ENCODE results near the gene TMEM233.

Gene TMEM233

GRCh38 chr12:119593578-119594398 lies at the start of gene TMEM233:
Gene TMEM233 (plus strand): TSS chr12:119593774. CDS start chr12:119593849, 75 bp downstream.
- DNase-seq, result no peak

DNA sequence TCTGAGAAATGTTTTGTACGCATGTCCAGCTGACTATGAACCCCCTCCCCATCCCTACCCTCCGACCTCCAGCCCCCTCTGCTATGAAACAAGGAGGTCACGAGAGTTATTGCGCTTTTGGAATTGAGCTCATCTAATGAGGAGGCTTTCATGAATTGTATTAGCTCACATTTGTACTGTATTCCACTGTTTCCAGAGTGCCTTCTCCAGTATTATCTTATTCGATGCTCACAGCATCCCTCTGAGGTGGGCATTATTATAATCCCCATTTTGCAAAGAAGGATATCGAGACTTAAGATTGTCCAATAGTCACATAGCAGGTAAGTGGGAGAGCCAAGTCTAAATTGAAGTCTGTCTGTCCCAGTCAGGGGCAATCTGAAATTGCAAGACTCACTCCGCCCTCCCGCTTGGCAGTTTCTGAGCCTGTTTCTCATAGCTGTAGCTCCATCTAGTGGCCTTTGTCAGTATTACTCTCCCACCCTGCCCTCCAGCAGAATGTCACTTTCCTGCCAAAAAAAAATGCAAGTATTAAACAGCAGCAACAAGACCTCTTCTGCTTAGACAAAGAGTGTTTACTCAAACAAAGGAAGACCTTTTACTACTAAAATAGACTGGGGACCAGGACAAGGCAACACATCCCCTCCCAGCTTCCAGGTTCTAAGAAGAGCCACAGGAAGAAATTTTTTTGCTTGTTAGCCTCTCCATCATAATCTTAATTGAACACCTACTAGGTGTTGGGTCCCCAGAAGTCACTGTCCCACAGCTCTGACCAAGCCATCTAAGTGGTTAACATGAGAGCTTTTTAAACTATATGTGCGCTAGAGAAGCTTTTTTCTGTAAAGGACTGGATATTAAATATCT lies 48.6 kb upstream of the TMEM233 start:
- DNase-seq, result peak; percentile 9 to 57 (median 17)

DNA sequence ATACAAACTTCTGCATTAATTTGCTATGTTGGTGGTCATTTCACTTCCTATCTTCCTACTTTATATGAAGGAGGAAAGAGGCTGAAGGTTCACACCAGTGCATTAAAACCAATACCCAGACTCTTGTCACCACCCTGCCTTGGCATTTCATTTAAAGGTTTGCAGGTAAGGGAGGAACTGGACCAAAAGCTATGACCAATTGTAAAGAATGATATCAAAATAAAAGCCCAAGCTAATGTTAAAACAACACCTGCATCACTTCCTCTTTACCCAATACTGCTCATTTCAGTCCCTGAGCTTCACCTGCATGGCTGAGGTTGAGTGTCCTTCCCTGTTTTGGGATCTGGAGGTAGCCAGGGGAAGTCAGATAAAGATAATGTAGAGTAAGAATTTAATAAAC lies 47.2 kb upstream of the TMEM233 start:
- no peak for DNase-seq

GRCh38 chr12:119547001-119547400 lies 46.6 kb upstream of the TMEM233 start:
- no peak for DNase-seq

GRCh38 chr12:119556854-119557253 lies 36.7 kb upstream of the TMEM233 start:
- no peak for DNase-seq

DNA sequence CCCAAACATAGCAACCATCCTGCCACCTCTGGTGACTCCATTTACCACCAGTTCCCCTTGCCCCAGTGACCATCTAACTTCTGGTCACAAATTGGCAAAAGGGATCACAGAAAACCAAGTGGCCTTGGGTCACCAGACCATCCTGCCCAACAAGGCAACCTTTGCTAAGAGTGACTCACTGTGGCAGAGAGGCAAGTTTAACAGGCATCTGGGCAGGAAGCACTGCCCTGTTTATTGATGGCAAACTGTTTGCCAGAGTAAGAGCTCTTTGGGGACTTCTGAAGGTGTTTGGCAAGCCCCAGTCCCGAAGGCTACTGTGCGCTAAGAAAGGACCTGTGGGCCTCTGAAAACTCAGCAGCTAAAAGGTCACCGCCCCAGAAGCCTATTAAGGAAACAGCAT lies 28.2 kb upstream of the TMEM233 start:
- no peak for DNase-seq

GRCh38 chr12:119570771-119571170 lies 22.8 kb upstream of the TMEM233 start:
- DNase-seq, result no peak

DNA sequence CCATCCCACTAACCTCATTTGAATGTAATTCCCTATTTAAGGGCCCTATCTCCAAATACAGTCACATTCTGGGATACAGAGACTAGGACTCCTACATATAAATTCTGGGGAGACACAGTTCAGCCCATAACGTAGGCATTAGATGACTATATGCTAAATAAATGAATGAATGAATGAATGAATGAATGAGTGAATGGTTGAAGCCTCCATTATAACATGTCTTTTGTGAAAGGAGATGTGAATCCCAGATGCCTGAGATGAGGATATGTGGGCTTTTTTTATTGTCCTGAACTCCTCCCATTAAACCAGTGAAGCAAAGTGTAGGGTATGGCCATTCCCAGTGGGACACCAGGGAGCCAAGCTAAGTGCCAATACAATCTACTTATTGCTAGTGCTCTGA lies 20.5 kb upstream of the TMEM233 start:
- DNase-seq, result no peak

GRCh38 chr12:119574255-119574654 lies 19.3 kb upstream of the TMEM233 start:
- no peak for DNase-seq

DNA sequence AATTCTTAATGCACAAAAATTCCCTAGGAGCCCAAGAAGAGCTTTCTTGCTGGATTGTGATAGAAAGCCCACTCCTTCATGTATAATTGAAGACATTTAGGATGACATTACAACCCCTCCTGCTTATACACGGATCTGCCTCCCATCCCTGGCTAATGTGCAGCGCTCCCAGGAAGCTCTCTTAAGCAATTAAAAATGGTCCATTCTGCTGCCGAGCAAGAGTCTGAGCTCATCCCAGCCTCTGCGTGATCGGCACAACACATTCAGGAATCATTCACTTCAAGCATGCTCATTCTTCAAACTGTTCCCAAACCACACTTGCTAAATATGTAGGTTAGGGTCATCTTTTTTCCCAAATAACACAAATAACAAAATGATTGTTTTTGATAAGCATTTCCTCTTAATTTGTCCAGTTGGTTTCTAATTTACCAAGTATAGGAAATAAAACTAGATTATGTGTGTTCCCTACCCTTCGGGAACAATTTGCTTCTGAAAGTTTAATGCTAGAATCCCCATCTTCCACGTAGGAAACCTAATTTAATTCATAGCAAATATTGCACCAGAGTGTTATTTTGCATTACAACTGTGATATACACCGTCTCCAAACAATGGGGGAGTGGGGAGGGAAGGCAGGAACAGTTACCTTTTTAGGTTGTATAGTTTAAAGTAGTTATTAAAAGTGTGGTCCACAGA lies 17.3 kb upstream of the TMEM233 start:
- no peak for DNase-seq

DNA sequence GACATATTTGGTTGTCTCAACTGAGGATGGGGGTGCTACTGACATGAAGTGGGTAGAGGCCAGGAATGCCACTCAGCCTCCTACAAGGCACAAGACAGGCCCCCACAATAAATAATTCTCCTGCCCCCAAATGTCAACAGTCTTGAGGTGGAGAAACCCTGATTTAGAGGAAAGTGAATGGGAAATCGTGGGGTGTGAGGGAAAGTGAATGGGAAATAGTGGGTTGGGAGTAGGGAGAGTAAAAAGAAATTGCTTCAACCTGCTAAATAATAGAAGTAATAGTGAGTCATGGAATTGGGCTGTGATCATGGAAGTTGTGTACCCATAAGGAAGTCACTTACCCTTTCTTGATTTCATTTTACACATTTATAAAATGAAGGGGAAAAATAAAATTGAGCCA lies 16.7 kb upstream of the TMEM233 start:
- no peak for DNase-seq

DNA sequence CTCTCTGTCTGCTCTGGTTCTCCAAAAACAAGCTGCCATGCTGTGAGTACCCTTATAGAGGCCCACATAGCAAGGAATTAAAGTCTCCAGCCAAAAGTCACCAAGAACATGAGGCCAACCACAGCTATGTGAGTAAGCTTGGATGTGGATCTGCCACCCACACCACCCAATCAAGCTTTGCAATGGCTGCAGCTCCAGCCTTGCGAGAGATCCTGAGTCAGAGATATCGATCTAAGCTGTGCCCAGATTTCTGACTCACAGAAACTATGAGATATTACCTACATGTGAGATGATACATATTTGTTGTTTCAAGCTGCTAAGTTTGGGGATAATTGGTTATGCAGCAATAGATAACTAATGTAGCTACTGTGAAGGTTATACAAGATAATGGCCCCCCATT lies 15.5 kb upstream of the TMEM233 start:
- DNase-seq, result no peak

GRCh38 chr12:119589097-119589496 lies 4.5 kb upstream of the TMEM233 start:
- DNase-seq, result no peak

DNA sequence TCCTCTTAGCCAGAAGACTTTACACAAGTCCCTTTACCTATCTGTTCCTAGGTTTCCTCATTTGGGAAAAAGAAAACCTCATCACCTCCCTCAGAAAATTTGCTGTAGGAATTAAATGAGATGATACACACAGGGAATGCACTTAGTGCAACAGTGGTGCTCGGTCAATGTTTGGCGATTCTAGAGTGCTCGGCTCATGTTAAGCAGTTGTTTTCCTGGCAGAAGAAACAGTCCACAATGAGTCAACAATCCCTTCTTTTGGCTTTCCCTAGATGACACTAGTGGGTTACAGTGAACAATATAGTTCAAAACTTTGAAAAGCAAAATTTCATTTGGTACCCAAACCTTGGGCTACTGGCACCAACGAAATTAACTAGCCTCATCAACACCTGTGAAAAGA lies 3.9 kb upstream of the TMEM233 start:
- DNase-seq, result no peak

DNA sequence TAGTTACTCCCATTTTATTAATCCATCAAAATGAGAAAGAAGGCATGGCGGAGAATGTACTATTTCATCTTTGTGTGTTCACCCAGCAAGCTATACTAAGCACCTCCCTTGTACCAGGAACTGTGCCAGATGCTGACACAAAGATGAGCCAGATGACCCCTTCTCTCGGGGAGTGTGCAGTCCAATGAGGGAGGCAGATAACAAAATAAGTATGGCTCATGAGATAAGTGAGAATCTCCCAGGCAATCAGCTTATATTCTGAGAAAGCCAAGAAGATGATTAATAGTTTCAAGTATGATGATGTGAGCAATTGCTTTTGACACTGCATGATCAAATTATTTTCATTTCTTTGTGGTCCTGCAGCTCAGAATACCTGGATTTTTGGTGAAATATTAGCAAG lies 1.3 kb upstream of the TMEM233 start:
- no peak for DNase-seq

- no peak for DNase-seq
Observed at GRCh38 chr12:119594399-119594730, 791 bp downstream of the TMEM233 start.

DNA sequence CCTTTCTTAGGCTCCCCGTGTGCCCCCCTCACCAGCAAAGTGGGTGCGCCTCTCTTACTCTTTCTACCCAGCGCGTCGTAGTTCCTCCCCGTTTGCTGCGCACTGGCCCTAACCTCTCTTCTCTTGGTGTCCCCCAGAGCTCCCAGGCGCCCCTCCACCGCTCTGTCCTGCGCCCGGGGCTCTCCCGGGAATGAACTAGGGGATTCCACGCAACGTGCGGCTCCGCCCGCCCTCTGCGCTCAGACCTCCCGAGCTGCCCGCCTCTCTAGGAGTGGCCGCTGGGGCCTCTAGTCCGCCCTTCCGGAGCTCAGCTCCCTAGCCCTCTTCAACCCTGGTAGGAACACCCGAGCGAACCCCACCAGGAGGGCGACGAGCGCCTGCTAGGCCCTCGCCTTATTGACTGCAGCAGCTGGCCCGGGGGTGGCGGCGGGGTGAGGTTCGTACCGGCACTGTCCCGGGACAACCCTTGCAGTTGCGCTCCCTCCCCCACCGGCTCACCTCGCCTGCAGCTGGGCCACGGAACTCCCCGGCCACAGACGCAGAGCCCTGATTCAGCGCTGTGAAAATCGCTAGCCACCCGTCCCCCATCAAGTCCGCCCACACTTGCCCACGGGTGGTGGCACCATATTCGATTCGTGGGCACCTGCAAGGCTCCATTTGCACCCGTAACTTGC lies 1.3 kb downstream of the TMEM233 start:
- DNase-seq, result no peak

- no peak for DNase-seq
Observed at GRCh38 chr12:119598159-119598558, 4.6 kb downstream of the TMEM233 start.

DNA sequence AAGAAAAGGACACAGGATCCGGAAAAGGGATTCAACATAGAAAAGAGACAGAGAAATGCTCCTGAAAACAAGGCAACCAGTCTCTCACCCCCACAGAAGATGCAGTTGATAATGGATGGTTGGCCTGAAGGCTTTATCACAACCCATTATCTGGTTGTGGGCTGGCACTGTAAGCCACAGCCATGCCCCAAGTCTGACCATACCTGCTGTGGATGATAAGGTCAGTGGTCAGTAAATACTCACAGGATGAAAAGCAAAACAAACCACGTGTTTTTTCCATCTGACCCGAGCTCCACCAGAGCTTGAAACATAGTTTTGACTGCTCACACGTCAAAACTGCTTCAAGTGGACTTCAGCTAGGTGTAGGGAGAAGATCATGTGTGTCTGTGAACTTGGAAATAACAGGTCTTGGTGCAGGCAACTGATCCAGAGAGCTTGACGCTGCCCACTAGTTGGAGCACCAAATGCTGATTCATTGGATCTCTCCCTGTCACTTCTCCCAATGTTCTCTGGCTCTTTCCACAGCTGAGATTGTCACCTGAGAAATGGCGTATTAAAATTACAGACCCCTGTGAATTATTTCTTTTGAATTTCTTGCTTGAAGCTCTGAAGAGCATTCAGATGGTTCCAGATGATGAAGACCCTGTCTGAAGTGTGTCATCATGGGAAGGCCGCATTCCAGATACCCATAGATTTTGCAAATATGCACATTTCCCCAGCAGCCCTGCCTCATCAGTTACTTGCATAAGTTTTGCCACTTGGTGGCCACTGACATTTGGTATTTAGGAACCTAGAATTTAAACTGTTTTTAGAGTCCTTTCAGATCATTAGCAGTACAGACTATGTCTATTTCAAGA lies 8.5 kb downstream of the TMEM233 start:
- DNase-seq, result no peak

DNA sequence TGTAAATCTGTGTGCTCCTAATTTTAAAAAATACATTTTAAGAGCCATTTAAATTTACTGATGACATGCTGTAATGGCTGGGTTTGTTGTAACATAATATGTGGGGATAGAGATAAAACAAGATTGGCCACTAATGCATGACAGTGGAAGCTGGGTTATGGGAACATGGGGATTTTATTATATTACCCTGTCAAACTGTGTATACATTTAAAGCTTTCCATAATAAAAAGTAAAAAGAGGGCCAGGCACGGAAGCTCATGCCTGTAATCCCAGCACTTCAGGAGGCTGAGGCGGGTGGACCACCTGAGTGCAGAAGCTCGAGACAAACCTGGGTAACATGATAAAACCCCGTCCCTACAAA lies 9.1 kb downstream of the TMEM233 start:
- DNase-seq, result no peak

- DNase-seq, result no peak
Observed at GRCh38 chr12:119603767-119604166, 10.2 kb downstream of the TMEM233 start.

- no peak for DNase-seq
Observed at GRCh38 chr12:119609358-119609757, 15.8 kb downstream of the TMEM233 start.

Data from stimulated activated naive CD4-positive, alpha-beta T cell (primary cell).